ENCODE measurements around the gene TMEM217. TPM values are rescaled to one million over a fixed set of nuclear protein-coding genes. Genes with fewer than 3 reads are reported as not detected.
A peak's percentile ranks its signal among the peaks of the same experiment; 100 is the strongest.

The TMEM217 gene
- total RNA-seq, 1 experiment from 2014 or later, result 0.40 TPM

- peak; percentile 87 for DNase-seq (ENCODE audit: low read depth)
Measured at GRCh38 chr6:37244430-37245310, 13.3 kb downstream of the TMEM217 start.

GRCh38 chr6:37243816-37244370 is 14.1 kb downstream of the TMEM217 start:
- no peak for DNase-seq (ENCODE audit: low read depth)

GRCh38 chr6:37243131-37243815 is 14.7 kb downstream of the TMEM217 start:
- DNase-seq (ENCODE audit: low read depth), result no peak

GRCh38 chr6:37242429-37243052 is 15.4 kb downstream of the TMEM217 start:
- peak; percentile 94 for DNase-seq (ENCODE audit: low read depth)

- DNase-seq (ENCODE audit: low read depth), result no peak
Measured at GRCh38 chr6:37241775-37242428, 16.0 kb downstream of the TMEM217 start.

GRCh38 chr6:37241131-37241530 is 16.8 kb downstream of the TMEM217 start:
- no peak for DNase-seq (ENCODE audit: low read depth)

DNA sequence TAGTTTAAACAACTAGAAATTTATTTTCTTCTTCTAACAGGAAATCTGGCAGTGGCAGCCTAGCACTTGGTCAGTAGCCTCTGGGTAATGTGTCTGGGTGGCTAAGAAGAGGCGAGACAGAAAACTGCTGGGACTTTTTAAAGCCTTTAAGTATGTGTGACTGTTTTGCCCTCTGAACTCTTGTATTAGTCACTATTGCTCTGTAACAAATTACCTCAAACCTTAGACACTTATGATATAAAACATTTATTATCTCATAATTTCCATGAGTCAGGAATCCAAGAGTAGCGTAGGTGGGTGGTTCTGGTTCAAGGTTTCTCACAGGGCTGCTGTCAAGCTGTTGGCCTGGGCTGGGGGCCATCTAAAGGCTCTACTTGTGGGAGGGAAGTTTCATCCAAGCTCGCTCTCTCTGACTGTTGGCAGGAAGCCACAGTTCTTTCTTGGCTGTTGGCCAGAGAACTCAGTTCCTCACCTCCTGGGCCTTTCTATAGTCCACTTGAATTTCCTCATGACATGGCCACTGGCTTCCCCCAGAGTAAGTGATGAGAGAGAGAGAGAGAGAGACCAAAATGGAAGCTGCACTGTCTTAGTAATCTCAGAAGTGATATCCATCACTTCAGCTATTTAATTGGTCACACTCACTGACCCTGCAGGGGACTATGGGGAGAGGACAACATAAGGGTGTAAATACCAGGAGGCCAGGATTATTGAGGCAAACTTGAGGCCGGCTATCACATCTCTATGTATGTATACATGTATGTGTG is 17.8 kb downstream of the TMEM217 start:
- DNase-seq (ENCODE audit: low read depth), result peak; percentile 94

DNA sequence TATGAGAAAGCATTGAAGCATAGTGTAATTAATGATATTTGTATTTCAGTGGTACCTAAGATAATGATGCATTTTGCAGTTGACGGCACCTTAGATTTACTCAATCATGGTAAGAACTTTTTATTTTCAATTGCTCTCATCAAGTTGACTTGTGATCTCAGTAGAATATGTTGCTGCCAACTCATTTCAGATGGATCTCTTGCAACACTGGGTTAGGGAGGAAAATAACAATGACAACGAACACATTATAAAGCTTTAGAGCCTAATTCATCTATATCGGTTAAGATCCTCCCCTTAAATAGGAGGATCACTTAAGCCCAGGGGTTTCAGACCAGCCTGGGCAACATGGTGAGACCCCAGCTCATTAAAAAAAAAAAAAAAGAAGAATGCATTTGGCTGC is 18.4 kb downstream of the TMEM217 start:
- no peak for DNase-seq (ENCODE audit: low read depth)

GRCh38 chr6:37238381-37238780 is 19.6 kb downstream of the TMEM217 start:
- DNase-seq (ENCODE audit: low read depth), result no peak

GRCh38 chr6:37237789-37238188 is 20.2 kb downstream of the TMEM217 start:
- DNase-seq (ENCODE audit: low read depth), result no peak

GRCh38 chr6:37236921-37237320 is 21.0 kb downstream of the TMEM217 start:
- no peak for DNase-seq (ENCODE audit: low read depth)

- DNase-seq (ENCODE audit: low read depth), result no peak
Measured at GRCh38 chr6:37233541-37233940, 24.4 kb downstream of the TMEM217 start.

- no peak for DNase-seq (ENCODE audit: low read depth)
Measured at GRCh38 chr6:37232430-37233017, 25.4 kb downstream of the TMEM217 start.

GRCh38 chr6:37230104-37230503 is 27.8 kb downstream of the TMEM217 start:
- DNase-seq (ENCODE audit: low read depth), result no peak

DNA sequence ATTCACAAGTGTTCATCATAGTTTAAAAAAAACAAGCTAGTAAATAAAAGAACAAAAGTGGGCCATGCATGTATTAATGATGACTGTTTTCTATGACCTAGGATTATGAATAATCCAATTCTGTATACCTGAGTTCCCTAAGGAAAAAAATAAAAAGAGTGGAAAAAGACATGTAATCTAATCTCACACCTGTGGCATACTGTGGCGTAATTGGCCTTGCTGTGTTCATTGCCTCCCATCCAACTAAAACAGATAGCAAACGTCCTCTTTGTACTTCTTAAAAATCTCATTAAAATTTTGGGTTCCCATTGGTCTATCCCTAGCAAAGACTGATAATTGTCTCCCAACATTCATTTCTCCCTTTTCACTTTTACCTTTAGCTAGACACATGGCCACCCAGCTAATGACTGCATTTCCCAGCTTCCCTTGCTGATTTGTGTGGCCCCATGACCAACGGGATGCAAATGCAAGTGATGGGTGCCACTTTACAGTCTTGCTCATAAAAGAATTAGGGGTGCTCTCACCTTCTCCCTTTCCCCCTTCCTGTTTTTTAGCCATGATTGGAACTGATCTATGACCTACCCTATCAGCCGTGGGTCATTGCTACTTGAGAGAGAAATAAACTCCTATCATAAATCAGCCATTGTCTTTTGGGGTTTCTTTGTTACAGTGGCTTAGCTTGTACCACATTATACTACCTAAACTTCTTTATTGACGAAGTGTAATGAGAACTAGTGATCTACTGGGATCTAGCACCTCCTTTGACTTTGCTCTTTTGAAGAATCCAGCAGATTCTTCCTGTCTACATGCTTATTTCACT is 32.4 kb downstream of the TMEM217 start:
- DNase-seq (ENCODE audit: low read depth), result no peak

- no peak for DNase-seq (ENCODE audit: low read depth)
Measured at GRCh38 chr6:37222992-37223391, 35.0 kb downstream of the TMEM217 start.

- DNase-seq (ENCODE audit: low read depth), result peak; percentile 92
Measured at GRCh38 chr6:37222125-37222967, 35.6 kb downstream of the TMEM217 start.

- no peak for DNase-seq (ENCODE audit: low read depth)
Measured at GRCh38 chr6:37221585-37222124, 36.3 kb downstream of the TMEM217 start.
